Stimulated activated CD8-positive, alpha-beta memory T cell treated with anti-CD3 and anti-CD28 coated beads, Interleukin-7, amount 100 ng/mL, for 24 hours (primary cell): ENCODE measurements around the gene USP36.
"Not testable (repeated sequence)": the region's sequence is repeated elsewhere in the genome, so short reads cannot be mapped to it uniquely, and the experiment has no call there.

ENCODE experiments used
- DNase-seq: peaks from one replicate; pipeline ENCODE4 v3.0.0-alpha.2; 2020; ENCODE audit warnings: low read depth

USP36 gene

DNA sequence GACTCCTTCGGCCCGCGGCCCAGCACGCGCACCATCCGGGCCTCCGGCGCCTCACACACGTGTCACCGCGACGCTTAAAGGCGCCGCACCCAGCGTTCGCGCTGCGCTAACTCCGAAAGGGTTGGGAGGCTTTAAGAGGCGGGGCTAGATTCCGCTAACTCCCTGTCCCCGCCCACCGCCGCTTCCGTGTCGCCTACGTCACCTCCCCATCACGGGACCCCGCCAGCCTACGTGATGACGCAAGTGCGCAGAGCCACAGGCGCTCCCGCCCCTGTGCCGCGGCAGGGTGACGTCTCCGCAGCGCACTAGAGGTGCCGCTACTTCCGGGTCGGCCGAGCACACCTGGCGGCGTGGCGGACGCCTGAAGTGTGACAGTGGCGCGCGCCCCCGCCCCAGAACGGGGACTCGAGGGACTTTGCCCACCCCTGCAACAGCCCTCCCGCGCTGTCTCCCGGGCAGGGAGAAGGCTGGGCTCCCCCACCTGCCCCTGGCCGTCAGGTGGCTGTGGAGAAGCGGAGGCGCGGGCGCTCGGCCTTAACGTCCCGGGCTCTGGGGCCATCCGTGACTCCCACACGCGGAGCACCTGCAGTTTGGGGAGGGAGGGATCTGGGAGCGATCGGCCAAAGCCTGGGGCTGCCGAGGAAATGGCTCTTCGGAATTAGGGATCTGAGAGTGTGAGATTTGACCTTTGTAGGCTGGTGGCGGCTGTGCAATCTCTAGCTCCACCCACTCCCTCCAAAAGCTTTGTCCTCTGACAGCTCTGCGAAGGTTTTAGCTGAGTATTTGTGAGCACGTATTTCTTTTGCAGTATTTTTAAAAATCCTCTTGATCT lies at the start of gene USP36:
Gene USP36, minus strand, starts transcription at position 35 of the 832 bp plus-strand sequence. CDS start 4,451 bp downstream, outside the sequence.
- peak; percentile 100 for DNase-seq

- DNase-seq = not testable (repeated sequence)
Observed at GRCh38 chr17:78890096-78890495, 49.5 kb upstream of the USP36 start.

GRCh38 chr17:78889531-78889930 lies 48.9 kb upstream of the USP36 start:
- no peak for DNase-seq

DNA sequence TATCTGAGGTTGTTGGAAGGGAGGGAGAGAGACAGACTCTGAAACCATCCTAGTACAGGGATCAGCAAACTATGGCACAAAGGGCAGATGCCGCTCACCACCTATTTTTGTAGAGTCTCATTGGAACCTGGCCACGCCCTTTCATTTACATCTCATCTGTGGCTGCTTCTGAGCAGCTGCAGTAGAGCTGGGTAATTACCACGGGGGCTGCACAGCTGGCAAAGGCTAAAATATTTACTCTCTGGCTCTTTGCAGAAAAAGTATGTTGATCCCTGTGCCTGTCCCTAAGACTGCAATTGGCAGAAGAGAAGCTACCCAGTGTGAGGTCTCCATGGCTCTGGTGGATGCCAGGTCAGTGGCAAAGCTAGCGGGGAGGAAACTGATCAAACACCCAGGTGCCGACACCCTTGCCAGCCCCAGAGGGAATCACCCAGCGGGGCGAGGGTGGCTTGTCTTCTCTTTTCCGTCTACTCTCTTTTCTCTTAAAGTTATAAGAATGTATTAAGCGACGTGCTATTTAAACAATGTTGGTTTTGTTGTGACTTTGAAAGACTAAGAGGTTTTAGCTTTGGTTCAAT lies 48.4 kb upstream of the USP36 start:
- DNase-seq = no peak

GRCh38 chr17:78886954-78887353 lies 46.3 kb upstream of the USP36 start:
- DNase-seq = no peak

GRCh38 chr17:78885956-78886355 lies 45.3 kb upstream of the USP36 start:
- no peak for DNase-seq

DNA sequence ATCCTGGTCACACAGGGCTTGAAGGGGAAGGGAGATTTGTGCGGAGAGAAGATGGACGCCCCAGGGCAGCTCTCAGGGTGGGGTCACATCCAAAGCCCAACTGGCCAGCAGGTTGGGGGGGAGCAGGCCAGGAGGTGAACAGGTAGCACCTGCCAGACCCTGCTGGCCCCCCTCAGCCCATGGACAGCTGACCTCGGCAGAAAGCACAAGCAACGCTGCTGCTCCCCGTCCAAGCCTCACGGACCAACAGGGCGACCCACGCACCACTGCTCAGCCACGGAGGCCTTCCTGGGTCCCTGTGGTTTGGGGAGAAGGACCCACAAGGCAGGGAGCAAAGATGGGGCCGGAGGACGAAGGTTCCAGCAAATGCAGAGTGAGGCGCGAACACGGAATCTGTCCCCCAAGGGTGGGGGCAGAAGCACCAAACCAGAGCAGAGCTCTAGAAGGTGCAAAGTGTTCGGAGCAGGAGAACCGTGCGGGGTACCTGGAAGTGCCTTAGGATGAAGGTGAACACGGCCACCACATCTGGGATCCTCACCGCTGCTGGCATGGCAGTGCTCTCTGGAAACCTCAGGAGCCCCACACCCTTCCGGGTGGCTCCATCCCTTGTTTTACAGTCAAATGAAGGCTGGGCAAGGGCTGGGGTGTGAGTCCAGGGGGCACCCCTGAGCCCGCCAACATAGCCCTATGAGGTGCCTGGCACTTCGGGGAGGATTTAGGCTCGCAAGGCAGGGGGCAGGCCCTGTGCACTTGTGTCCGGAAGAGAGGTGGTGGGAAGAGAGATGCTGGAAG lies 44.5 kb upstream of the USP36 start:
- DNase-seq = no peak

DNA sequence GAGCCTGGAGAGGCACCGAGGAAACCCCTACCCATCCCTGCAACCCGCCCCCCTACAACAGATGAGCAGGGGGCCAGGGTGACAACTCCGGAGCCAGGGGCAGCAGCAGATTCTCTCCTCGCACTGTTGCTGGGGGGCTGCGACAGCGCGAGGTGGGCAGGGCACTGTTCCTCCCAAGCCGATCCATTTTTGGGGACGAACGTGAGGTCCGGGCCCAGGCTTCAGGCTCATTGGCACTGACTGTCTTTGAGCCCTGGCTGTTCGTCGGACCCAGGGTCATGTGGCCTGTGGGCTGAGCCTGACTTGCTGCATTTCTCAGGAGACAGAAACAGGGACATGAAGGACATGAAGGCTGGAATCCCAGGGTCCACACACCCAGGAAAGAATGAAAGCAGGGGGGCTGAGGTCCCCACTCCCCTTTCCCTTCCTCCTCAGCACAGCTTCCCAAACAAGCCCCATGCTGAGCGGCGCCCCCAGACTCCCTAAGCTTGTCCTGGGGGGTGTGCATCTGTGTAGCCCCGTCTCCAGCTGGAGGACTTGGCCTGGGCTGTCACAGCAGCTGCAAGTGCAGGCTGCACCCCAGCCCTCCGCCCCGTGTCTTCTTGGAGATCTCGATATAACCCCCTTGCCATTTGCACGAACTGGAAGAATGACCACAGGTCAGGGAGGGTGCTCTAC lies 43.7 kb upstream of the USP36 start:
- no peak for DNase-seq

DNA sequence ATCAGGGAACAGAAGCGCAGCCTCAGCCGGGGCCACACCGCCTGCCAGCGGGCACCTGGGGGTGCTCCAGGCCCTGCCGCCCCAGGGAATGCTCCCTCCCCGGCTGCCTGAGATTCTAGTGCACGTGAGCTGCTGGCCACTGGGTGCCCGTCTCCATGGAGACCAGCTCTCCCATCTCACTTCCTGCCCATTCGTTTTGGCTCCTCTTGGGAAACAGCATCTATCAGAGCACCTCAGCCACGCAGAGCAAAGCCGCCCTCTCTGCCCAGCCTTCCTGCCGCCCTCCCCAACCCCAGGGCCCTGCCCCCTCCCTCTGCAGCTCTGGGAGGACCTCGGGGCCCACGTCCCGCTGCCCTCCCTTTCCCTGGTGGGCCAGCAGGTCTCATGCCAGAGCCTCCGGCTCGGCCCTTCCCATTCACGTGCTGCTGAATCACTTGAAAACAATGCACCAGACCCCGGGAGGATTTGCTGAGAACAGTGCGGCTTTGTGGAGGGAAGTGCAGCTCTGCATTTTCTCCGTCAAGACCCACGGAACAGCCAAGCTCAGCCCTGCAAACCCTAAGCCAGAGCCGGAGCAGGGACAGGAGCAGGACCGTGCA lies 43.0 kb upstream of the USP36 start:
- no peak for DNase-seq

DNA sequence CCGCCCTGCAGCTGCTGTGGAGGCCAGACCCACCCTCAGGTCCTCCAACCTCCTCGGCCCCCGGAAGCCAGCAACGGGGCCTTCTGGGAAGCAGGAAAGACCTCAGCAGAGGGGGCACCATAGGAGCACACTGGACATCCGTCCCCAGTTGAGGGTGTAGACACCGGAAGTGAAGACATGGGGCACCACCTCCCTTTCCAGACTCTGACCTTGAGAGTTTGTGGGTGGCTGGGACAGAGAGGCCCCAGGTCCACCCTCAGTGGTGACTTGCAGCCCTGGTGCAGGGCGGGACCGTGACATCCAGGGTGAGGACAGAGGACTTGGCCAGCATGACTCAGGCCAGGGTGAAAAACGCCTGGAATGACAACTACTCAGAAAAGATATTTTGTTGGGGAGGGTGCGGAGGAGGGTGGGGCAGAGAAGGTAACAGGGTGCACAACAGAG lies 42.5 kb upstream of the USP36 start:
- DNase-seq = no peak

GRCh38 chr17:78882540-78883088 lies 42.0 kb upstream of the USP36 start:
- no peak for DNase-seq

- no peak for DNase-seq
Observed at GRCh38 chr17:78879635-78880186, 39.1 kb upstream of the USP36 start.

DNA sequence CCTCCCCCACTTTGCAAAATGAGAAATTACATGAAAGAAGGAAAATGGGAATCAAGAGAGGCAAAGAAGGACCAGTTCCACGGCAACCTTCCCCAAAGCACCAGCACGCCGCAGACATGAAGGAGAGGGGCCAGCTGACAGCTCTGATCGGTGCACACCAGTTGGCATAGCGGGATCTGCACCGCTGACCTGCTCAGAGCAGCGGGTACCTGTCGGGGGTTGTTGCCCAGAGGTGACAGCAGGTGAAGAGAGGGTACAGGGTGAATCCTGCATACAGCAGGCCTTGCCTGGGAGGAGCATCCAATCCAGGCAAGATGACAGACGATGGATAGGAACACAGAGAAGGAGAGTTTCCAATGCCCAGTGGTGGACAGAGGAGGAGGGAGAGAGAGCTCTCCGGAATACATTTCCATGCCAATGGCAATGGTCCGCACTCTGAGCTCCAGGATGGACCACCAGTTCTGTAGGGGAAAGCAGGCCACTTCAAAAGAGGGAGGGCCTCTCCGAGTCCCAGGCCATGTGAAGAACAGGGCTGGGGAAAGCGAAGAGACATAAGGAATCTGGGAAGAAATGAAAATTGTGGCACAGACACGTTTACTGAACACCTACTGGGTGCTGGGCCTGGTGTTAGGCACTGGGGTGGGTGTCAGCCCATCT lies 38.4 kb upstream of the USP36 start:
- no peak for DNase-seq

GRCh38 chr17:78878261-78878660 lies 37.6 kb upstream of the USP36 start:
- DNase-seq = no peak

DNA sequence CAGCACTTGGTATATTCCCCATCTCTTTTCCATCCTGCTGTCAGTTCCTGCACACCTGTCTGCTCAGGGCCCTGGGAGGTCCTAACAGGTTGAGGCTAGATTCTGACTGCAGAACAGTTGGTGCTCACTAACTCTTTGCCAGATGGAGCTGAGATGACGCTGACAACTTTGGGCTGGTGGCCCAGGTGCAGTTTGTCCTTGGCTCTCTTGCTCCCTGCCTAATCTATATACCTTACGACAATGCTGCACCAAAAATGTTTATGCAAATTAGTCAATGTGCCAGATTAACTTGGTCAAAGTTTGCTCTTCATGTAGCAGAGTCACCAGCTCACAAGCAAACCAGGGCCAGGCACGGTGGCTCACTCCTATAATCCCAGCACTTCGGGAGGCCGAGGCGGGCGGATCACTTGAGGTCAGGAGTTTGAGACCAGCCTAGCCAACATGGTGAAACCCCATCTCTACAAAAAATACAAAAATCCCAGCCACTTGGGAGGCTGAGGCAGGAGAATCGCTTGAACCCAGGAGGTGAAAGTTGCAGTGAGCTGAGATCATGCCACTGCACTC lies 36.4 kb upstream of the USP36 start:
- DNase-seq = not testable (repeated sequence)

DNA sequence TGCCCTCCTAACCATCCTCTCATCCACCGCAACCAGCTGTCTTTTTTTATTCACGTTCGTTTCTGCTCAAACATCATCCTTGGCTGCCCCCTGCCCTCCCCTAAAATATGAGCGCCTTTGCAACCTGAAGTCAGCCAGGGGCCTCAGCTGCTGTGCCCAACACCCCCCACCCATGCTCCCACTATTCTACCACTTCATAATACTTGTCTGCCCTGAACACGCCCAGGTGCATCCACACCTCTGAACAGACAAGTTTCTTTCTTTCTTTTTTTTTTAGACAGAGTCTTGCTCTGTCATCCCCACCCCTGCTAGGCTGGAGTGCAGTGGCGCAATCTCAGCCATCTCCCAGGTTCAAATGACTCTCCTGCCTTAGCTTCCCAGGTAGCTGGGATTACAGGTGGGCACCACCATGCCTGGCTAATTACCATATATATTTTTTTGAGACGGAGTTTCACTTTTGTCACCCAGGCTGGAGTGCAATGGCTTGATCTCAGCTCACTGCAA lies 35.5 kb upstream of the USP36 start:
- no peak for DNase-seq

DNA sequence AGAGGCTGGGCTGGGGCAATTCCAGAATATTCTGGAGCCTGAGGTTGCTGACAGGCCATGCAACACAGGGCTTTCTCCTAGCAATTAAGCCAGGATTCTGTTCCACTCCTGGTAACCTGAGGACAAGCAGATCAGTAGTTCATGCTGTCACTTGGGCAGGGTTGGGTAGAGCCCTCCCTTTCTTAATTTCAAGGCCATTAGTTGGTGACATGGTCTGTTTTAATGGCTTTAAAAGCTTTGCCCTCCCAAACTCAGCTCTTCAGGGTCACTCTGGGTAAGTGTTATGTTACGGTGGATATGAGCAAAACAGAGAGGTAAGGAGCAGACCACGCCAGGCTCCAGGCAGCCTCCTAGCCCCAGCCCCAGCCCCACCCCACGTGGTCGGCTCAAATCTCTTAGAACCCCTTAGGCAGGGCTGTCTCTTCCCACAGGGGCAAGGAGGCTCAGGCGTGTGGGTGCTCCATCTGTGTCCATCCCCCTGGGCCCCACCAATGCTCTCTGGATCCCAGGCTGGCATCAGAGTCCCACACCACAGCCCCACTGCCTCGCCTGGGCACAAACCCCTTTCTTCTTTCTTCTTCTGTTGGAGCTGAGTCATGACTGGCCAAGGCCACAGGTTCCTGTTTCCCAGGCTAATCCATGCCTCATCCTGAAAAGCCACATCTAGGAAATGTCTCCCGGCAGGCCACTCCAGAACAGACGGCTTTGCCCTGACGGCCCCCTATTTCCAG lies 34.9 kb upstream of the USP36 start:
- no peak for DNase-seq

DNA sequence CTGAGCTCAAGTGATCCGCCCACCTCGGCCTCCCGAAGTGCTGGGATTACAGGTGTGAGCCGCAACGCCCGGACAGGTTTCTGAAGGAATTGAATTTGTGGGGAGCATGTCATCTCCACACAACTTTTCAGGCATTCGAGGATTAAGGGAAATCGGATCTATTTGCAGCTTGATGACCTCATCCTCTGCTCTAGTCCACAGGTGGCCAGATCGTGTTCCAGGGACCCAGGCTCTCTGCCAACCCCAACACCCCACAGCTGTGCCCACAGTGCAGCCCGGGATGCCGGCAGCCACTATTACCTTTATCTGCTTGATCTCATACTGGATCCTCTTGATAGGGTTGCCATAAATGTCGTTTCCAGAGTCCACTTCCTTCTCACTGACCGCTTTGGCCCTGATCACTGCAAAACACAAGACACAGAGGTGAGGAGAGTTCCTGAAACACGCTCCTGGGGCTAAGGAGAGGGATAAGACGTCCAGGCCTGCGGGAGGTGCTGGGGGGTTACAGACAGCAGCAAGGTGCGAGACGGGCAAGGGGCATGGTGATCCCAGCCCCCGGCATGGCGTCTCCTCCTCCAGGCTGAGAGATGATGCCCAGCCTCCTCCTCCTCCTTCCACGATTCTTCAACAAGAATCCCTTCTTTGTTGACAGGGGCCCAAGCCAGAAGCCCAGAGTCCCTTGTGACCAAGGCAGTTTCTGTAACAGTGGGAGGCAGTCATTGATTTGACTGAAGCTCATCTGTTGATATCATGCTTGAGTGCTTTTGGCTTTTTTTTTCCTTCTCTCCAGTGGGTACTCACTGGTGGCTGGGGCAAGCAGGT lies 33.1 kb upstream of the USP36 start:
- no peak for DNase-seq

DNA sequence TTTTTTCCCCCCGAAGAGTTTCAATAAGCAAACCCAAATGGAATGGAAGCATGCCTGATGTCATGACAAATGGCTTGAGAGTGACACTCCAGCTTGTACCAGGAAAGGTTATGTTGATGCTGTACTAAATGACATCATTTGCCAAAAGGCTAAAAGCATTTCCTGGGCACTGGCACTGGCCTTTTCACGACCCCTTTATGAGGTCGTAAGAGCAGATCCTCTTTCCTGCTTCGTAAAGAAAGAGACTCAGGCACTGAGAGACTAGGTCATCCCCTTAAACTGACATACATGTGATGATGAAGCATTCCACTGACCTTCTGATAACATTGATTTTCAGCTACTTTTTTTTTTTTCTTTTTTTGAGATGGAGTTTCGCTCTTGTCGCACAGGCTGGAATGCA lies 31.9 kb upstream of the USP36 start:
- no peak for DNase-seq
